Mucosa of gallbladder (tissue), 1 donor: Measurements from ENCODE around the gene CPEB2. TPM values are rescaled to one million over a fixed set of nuclear protein-coding genes. Genes with fewer than 3 reads are reported as not detected.

Experiments used
- DNase-seq: peaks from one replicate; pipeline ENCODE4 v3.0.0-alpha.2; 2020; ENCODE audit warnings: low spot score
- total RNA-seq: library from RNA; stranded (reverse); gene quantifications from one replicate; pipeline ENCODE4 v1.2.1, GENCODE V29; 2021
- donor health status: DM: no; HTN: no; CAD: no.

CPEB2 gene
- total RNA-seq, 1 donor from 2014 or later: 32.4 TPM

- DNase-seq: no peak
Observed at GRCh38 chr4:15010038-15010585, 7.8 kb downstream of the CPEB2 start.

GRCh38 chr4:15011166-15011565 lies 8.9 kb downstream of the CPEB2 start:
- no peak for DNase-seq

GRCh38 chr4:15012017-15012788 lies 9.9 kb downstream of the CPEB2 start:
- DNase-seq: no peak

GRCh38 chr4:15013585-15013984 lies 11.3 kb downstream of the CPEB2 start:
- no peak for DNase-seq

GRCh38 chr4:15015170-15015569 lies 12.9 kb downstream of the CPEB2 start:
- DNase-seq: no peak

- DNase-seq: no peak
Observed at GRCh38 chr4:15018361-15018760, 16.1 kb downstream of the CPEB2 start.

GRCh38 chr4:15020502-15021286 lies 18.4 kb downstream of the CPEB2 start:
- DNase-seq: no peak

- DNase-seq: no peak
Observed at GRCh38 chr4:15021311-15021710, 19.0 kb downstream of the CPEB2 start.

GRCh38 chr4:15021946-15022345 lies 19.7 kb downstream of the CPEB2 start:
- DNase-seq: no peak

- DNase-seq: no peak
Observed at GRCh38 chr4:15024386-15024785, 22.1 kb downstream of the CPEB2 start.

- no peak for DNase-seq
Observed at GRCh38 chr4:15025693-15026092, 23.4 kb downstream of the CPEB2 start.

GRCh38 chr4:15027921-15028435 lies 25.7 kb downstream of the CPEB2 start:
- no peak for DNase-seq

GRCh38 chr4:15031197-15031596 lies 28.9 kb downstream of the CPEB2 start:
- no peak for DNase-seq

- no peak for DNase-seq
Observed at GRCh38 chr4:15031993-15032675, 29.9 kb downstream of the CPEB2 start.

- no peak for DNase-seq
Observed at GRCh38 chr4:15034071-15034764, 31.9 kb downstream of the CPEB2 start.

GRCh38 chr4:15035159-15035558 lies 32.9 kb downstream of the CPEB2 start:
- no peak for DNase-seq

GRCh38 chr4:15037923-15038541 lies 35.8 kb downstream of the CPEB2 start:
- DNase-seq: no peak

GRCh38 chr4:15040916-15041463 lies 38.7 kb downstream of the CPEB2 start:
- no peak for DNase-seq

- DNase-seq: no peak
Observed at GRCh38 chr4:15042529-15043167, 40.4 kb downstream of the CPEB2 start.

- no peak for DNase-seq
Observed at GRCh38 chr4:15043226-15043625, 40.9 kb downstream of the CPEB2 start.
